Cardiac fibroblast (primary cell): Measurements from ENCODE around the gene SCD5.

ENCODE experiments used
- DNase-seq, 2 donors: peaks; one replicate each; pipeline versions ENCODE4 v3.0.0 to v3.0.0-alpha.2; 2010; ENCODE audit warnings: low read depth in 2 of 2
- H3K4me3 ChIP-seq, 2 donors: replicated peaks in 1 of 2; 1 replicate in 1 of 2; 2 replicates in 1 of 2; pipeline ENCODE4 v1.5.1; 2011; ENCODE audit warnings: low read depth in 2 of 2, low read length in 2 of 2, mild to moderate bottlenecking in 2 of 2, moderate library complexity in 1 of 2
- CTCF ChIP-seq: IDR thresholded peaks from one replicate; pipeline ENCODE4 v1.5.1; 2011; ENCODE audit warnings: low read depth, mild to moderate bottlenecking, low read length, inconsistent platforms

SCD5 gene

GRCh38 chr4:82809619-82810018 lies 11.0 kb upstream of the SCD5 start:
- no peak for TF ChIP-seq CTCF
- no peak for DNase-seq
- H3K4me3 ChIP-seq, result no peak overlapping the region

- TF ChIP-seq CTCF, result no peak
- no peak overlapping the region for H3K4me3 ChIP-seq
- no peak for DNase-seq
Measured at GRCh38 chr4:82803746-82804145, 5.2 kb upstream of the SCD5 start.

GRCh38 chr4:82802911-82803310 lies 4.3 kb upstream of the SCD5 start:
- TF ChIP-seq CTCF, result no peak

GRCh38 chr4:82801910-82802521 lies 3.4 kb upstream of the SCD5 start:
- peak; percentile 54 to 63 for DNase-seq
- TF ChIP-seq CTCF, result peak; percentile 46
- H3K4me3 ChIP-seq, result no peak overlapping the region

More at GRCh38 chr4:82802911-82803310, 4.3 kb upstream of the SCD5 start:
- H3K4me3 ChIP-seq, result no peak overlapping the region
- peak in 1 of 2 donors; percentile 67 for DNase-seq

GRCh38 chr4:82799006-82799881 lies 648 bp upstream of the SCD5 start:
- peak in 1 of 2 donors; percentile 10 for DNase-seq
- no peak for TF ChIP-seq CTCF
- peak overlapping the region; percentile 71 to 72 for H3K4me3 ChIP-seq

- peak overlapping the region; percentile 71 to 72 for H3K4me3 ChIP-seq
- DNase-seq, result peak; percentile 41 to 42
- TF ChIP-seq CTCF, result no peak
Measured at GRCh38 chr4:82797405-82798111, 1.0 kb downstream of the SCD5 start.
